ENCODE measurements around the gene HTR7. TPM values are rescaled to one million over a fixed set of nuclear protein-coding genes. Genes with fewer than 3 reads are reported as not detected.

Gene HTR7
- total and polyA plus RNA-seq, 2 of the 4 experiments (the other 2 are of a cell fraction) = 0.43 to 0.72 TPM

- no peak overlapping the region for H2AFZ ChIP-seq (replicated peaks; ENCODE audit: low read length, poor library complexity)
- CTCF ChIA-PET = interaction anchor here (1.4 kb wide), 1 partner anchor 17 kb away, joined by 8 read pairs; no protein-coding TSS in a partner anchor
- intact Hi-C loops (cut with micrococcal nuclease) = no loop called here
- no peak for TF ChIP-seq RAD21 (IDR thresholded peaks at IDR 0.05; ENCODE audit: low read length)
- TF ChIP-seq MAFK (IDR thresholded peaks at IDR 0.05; ENCODE audit: low read depth, low read length) = no peak
- no peak for TF ChIP-seq CHD1 (IDR thresholded peaks at IDR 0.05; ENCODE audit: low read depth, low read length)
- no peak for TF ChIP-seq ELK1 (IDR thresholded peaks at IDR 0.05; ENCODE audit: borderline replicate concordance, low read depth, low read length)
- no peak for TF ChIP-seq FOS (IDR thresholded peaks at IDR 0.05; ENCODE audit: low read depth, low read length)
- TF ChIP-seq USF2 (IDR thresholded peaks at IDR 0.05; ENCODE audit: low read depth, low read length) = no peak
- TF ChIP-seq MXI1 (IDR thresholded peaks at IDR 0.05; ENCODE audit: borderline replicate concordance, low read depth, low read length) = no peak
- no peak for TF ChIP-seq BHLHE40 (IDR thresholded peaks at IDR 0.05; ENCODE audit: low read depth, low read length)
- no peak for TF ChIP-seq CEBPB (IDR thresholded peaks at IDR 0.05; ENCODE audit: low read depth, low read length)
- TF ChIP-seq SMC3 (IDR thresholded peaks at IDR 0.05; ENCODE audit: low read depth, low read length) = no peak
- TF ChIP-seq MAZ (IDR thresholded peaks at IDR 0.05; ENCODE audit: borderline replicate concordance, low read depth, low read length) = no peak
- TF ChIP-seq POLR2A (IDR thresholded peaks at IDR 0.05; ENCODE audit: low read depth, low read length) = no peak
- TF ChIP-seq NFE2L2 (IDR thresholded peaks at IDR 0.05; ENCODE audit: low read depth, low read length) = no peak
- TF ChIP-seq CTCF (conservative IDR thresholded peaks at IDR 0.05; ENCODE audit: low read depth, low read length) = no peak
- no peak for TF ChIP-seq RCOR1 (IDR thresholded peaks at IDR 0.05; ENCODE audit: insufficient replicate concordance, low read length)
- TF ChIP-seq RFX5 (IDR thresholded peaks at IDR 0.05; ENCODE audit: low read depth, low read length) = no peak
- no peaks in the 10 kb centered on the region for H3K9me3 ChIP-seq (ENCODE audit: control insufficient read depth, insufficient read depth, low read length)
- H4K20me1 ChIP-seq (ENCODE audit: insufficient read depth, low read length) = no peaks in the 10 kb centered on the region
- H3K27me3 ChIP-seq (ENCODE audit: control insufficient read depth, insufficient read depth, low read length) = no peaks in the 10 kb centered on the region
- in situ Hi-C loops (cut with MboI; ENCODE audit: low sequenced_read_pairs) = no loop called here
- ATAC-seq (ENCODE audit: low read depth) (no peak), DNase-seq (no peak)
- no peak overlapping the region for H3K4ac ChIP-seq (ENCODE audit: low read depth, low read length)
- no peak overlapping the region for H2BK15ac ChIP-seq (ENCODE audit: low read depth, low read length)
- dilution Hi-C loops (cut with HindIII; ENCODE audit: low sequenced_read_pairs, unreplicated experiment) = no loop called here
- no peak overlapping the region for H2BK120ac ChIP-seq (ENCODE audit: low read depth, low read length)
- no peak overlapping the region for H3K23ac ChIP-seq (ENCODE audit: low read depth, low read length)
- no peak overlapping the region for H4K8ac ChIP-seq (ENCODE audit: low read depth in 2 of 2, low read length in 2 of 2)
- H3K36me3 ChIP-seq (ENCODE audit: control insufficient read depth, insufficient read depth, low read length) = no peaks in the 10 kb centered on the region
- no peak overlapping the region for H3K9ac ChIP-seq (ENCODE audit: low read depth, low read length)
- no peak overlapping the region for H2BK5ac ChIP-seq (ENCODE audit: low read depth, low read length, poor library complexity, severe bottlenecking)
- no peak overlapping the region for H3K14ac ChIP-seq (replicated peaks; ENCODE audit: low read depth, low read length)
- no peak overlapping the region for H2AK9ac ChIP-seq (replicated peaks; ENCODE audit: low read depth, low read length, poor library complexity)
- no peak overlapping the region for H3K18ac ChIP-seq (ENCODE audit: low read depth, low read length)
- no peak overlapping the region for H3K4me3 ChIP-seq (ENCODE audit: insufficient read depth, low read depth, low read length)
- no TSS peak for BruUV-seq (replicated peaks)
- H3K9me1 ChIP-seq (ENCODE audit: insufficient read depth, low read length) = no peaks in the 10 kb centered on the region
- no peaks in the 10 kb centered on the region for H3K4me1 ChIP-seq (ENCODE audit: control insufficient read depth, insufficient read depth, low read length)
- no peak overlapping the region for H3K56ac ChIP-seq (ENCODE audit: extremely low read depth, insufficient read depth, low read length)
- no peak overlapping the region for H3K4me2 ChIP-seq (ENCODE audit: low read depth, low read length)
- no peak overlapping the region for H2BK20ac ChIP-seq (ENCODE audit: low read depth, low read length)
- no peak overlapping the region for H4K5ac ChIP-seq (ENCODE audit: low read depth, low read length)
- POLR2A ChIA-PET (ENCODE audit: unreplicated experiment) = no interaction called here
- no peak overlapping the region for H4K91ac ChIP-seq (ENCODE audit: insufficient read depth, low read depth, low read length)
- no peaks in the 10 kb centered on the region for H3K79me1 ChIP-seq (ENCODE audit: low read depth in 1 of 2, low read length in 2 of 2)
- H2AK5ac ChIP-seq (ENCODE audit: low read depth, low read length) = no peak overlapping the region
- no CpG with 5 or more reads among the region's 1 CpG for WGBS, 2 experiments (ENCODE audit: extremely low coverage in 2 of 2, insufficient read length in 1 of 2)
- no peak overlapping the region for H3K27ac ChIP-seq (ENCODE audit: insufficient read depth, low read length)
These were observed 52.6 kb downstream of the HTR7 start for GRCh38 chr10:90805206-90805605.

Measured in IMR-90 (cell line).